HepG2 (cell line): ENCODE results near the gene CTLA4. TPM values are rescaled to one million over a fixed set of nuclear protein-coding genes. Genes with fewer than 3 reads are reported as not detected.

ENCODE experiments used
- ATAC-seq: fragments of 200-7000 bp; cut with Tn5 transposase; 3 replicates; pipeline ENCODE4 v1.9.1; 2020; ENCODE audit warnings: mild to moderate bottlenecking, moderate library complexity
- BruUV-seq: library from RNA; stranded (reverse); fragments of 400-500 nt; replicated peaks from 2 replicates; lab custom pipeline; 2021; lab: Mats Ljungman, UMichigan
- CTCF ChIA-PET: fragments of 300-600 bp; formaldehyde crosslinking; extraction: SDS; loops from one replicate; lab custom pipeline; 2021; ENCODE audit warnings: low total read pairs, inconsistent platforms, low intra/inter-chr PET ratio; lab: Yijun Ruan, JAX
- POLR2A ChIA-PET: fragments of 350-600 bp; sonication (Branson Sonifier 250); formaldehyde crosslinking; loops from one replicate; lab custom pipeline; 2020; ENCODE audit warnings: antibody characterized with exemption, inconsistent platforms; lab: Yijun Ruan, JAX
- DNase-seq: peaks from one replicate; pipeline ENCODE4 v3.0.0-alpha.2; 2015; ENCODE audit warnings: low spot score
- FAIRE-seq: peaks from 3 replicates; lab custom pipeline; 2011; peaks lifted over from hg19 to GRCh38; lab: Jason Lieb, UNC
- H2AFZ ChIP-seq: one replicate; pipeline ENCODE4 v1.6.1; 2011; ENCODE audit warnings: low read length, inconsistent platforms
- H3K27ac ChIP-seq: fragments of 300-600 bp; 3 replicates; pipeline ENCODE4 v1.8.0; 2011; ENCODE audit warnings: mixed run types, mild to moderate bottlenecking, mixed read lengths, low read length, inconsistent platforms; ENCODE audit not compliant: insufficient read depth; ENCODE audit errors: extremely low read length
- H3K27me3 ChIP-seq, 2 experiments: fragments of 200-600 bp in 1 of 2; 2 replicates in 1 of 2; 3 replicates in 1 of 2; pipeline versions ENCODE4 v1.6.0 to v1.8.0; 2011; ENCODE audit warnings: low read length in 2 of 2, mild to moderate bottlenecking in 2 of 2, moderate library complexity in 2 of 2, inconsistent platforms in 1 of 2; ENCODE audit not compliant: insufficient read depth in 2 of 2, control insufficient read depth in 1 of 2
- H3K36me3 ChIP-seq, 2 experiments: fragments of 200-600 bp in 1 of 2; replicated peaks in 1 of 2; 2 replicates in 1 of 2; 3 replicates in 1 of 2; pipeline versions ENCODE4 v1.5.1 to v1.8.0; 2011; ENCODE audit warnings: low read length in 2 of 2, inconsistent platforms in 1 of 2; ENCODE audit not compliant: insufficient read depth in 2 of 2, control insufficient read depth in 1 of 2
- H3K4me1 ChIP-seq: 2 replicates; pipeline ENCODE4 v1.5.1; 2012; ENCODE audit warnings: low read length, inconsistent platforms; ENCODE audit not compliant: insufficient read depth
- H3K4me2 ChIP-seq: 2 replicates; pipeline ENCODE4 v1.6.0; 2011; ENCODE audit warnings: low read depth, low read length, inconsistent platforms
- H3K4me3 ChIP-seq, 3 experiments: fragments of 200-600 bp in 1 of 3; sonication (generic), shearing (Covaris generic) in 1 of 3; replicated peaks in 1 of 3; 2 replicates each; pipeline ENCODE4 v1.5.1; 2011 to 2016; ENCODE audit warnings: low read length in 3 of 3, inconsistent platforms in 2 of 3, low read depth in 2 of 3, mild to moderate bottlenecking in 2 of 3, control low read depth in 1 of 3, mixed read lengths in 1 of 3; ENCODE audit not compliant: insufficient read depth in 1 of 3
- H3K79me2 ChIP-seq: one replicate; pipeline ENCODE4 v1.6.1; 2011; ENCODE audit warnings: low read length, inconsistent platforms; ENCODE audit not compliant: insufficient read depth
- H3K9ac ChIP-seq: 2 replicates; pipeline ENCODE4 v1.6.0; 2011; ENCODE audit warnings: mild to moderate bottlenecking, low read depth, low read length, inconsistent platforms; ENCODE audit not compliant: insufficient read depth
- H3K9me3 ChIP-seq: 2 replicates; pipeline ENCODE4 v1.5.1; 2012; ENCODE audit warnings: mild to moderate bottlenecking, low read length
- H4K20me1 ChIP-seq: 2 replicates; pipeline ENCODE4 v1.6.0; 2011; ENCODE audit warnings: inconsistent platforms, mild to moderate bottlenecking, low read length, moderate library complexity; ENCODE audit not compliant: insufficient read depth
- DMAP1 ChIP-seq: IDR thresholded peaks from 2 replicates; pipeline ENCODE4 v1.6.1; 2016
- ETV6 ChIP-seq: sonication (generic); formaldehyde crosslinking; conservative IDR thresholded peaks from 2 replicates; pipeline ENCODE4 v1.4.0; 2020; ENCODE audit warnings: missing genetic modification reagents
- HMG20A ChIP-seq: IDR thresholded peaks from 2 replicates; pipeline ENCODE4 v1.6.1; 2016; ENCODE audit warnings: borderline replicate concordance
- ISX ChIP-seq: sonication (generic); formaldehyde crosslinking; conservative IDR thresholded peaks from 2 replicates; pipeline ENCODE4 v1.5.0; 2020; ENCODE audit warnings: missing genetic modification reagents
- MIER3 ChIP-seq: IDR thresholded peaks from 2 replicates; pipeline ENCODE4 v1.6.1; 2016; ENCODE audit warnings: missing compliant biosample characterization, borderline replicate concordance
- NCOA2 ChIP-seq: sonication (generic); formaldehyde crosslinking; IDR thresholded peaks from 2 replicates; pipeline ENCODE4 v1.8.0; 2022; ENCODE audit warnings: inconsistent platforms
- RCOR2 ChIP-seq: IDR thresholded peaks from 2 replicates; pipeline ENCODE4 v1.6.1; 2016; ENCODE audit warnings: missing biosample characterization, missing genetic modification reagents
- ZBTB3 ChIP-seq: sonication (generic); formaldehyde crosslinking; IDR thresholded peaks from 2 replicates; pipeline ENCODE4 v1.4.0; 2020; ENCODE audit warnings: low read depth, mild to moderate bottlenecking, moderate library complexity, missing genetic modification reagents, borderline replicate concordance
- ZFYVE20 ChIP-seq: sonication (generic); formaldehyde crosslinking; IDR thresholded peaks from 2 replicates; pipeline ENCODE4 v1.8.0; 2023; ENCODE audit warnings: low read depth, mild to moderate bottlenecking, moderate library complexity, missing genetic modification reagents, borderline replicate concordance
- ZNF350 ChIP-seq: sonication (generic); formaldehyde crosslinking; IDR thresholded peaks from 2 replicates; pipeline ENCODE4 v1.4.0; 2020; ENCODE audit warnings: mild to moderate bottlenecking, low read depth, missing genetic modification reagents, borderline replicate concordance
- ZNF451 ChIP-seq: sonication (generic); formaldehyde crosslinking; IDR thresholded peaks from 2 replicates; pipeline ENCODE4 v1.5.0; 2020; ENCODE audit warnings: mild to moderate bottlenecking, missing genetic modification reagents
- ZSCAN12 ChIP-seq: sonication (generic); formaldehyde crosslinking; IDR thresholded peaks from 2 replicates; pipeline ENCODE4 v1.9.0; 2021; ENCODE audit warnings: mild to moderate bottlenecking, missing genetic modification reagents
- WGBS: methylation state at CpG from one replicate; pipeline ENCODE4 v1.1.6; 2017; ENCODE audit warnings: low lambda C conversion rate; 5-methylcytosine and 5-hydroxymethylcytosine counted together
- in situ Hi-C: cut with HindIII; loops from 2 replicates; pipeline ENCODE4 v1.10.0; 2017; ENCODE audit warnings: low pct_unique_long_range_greater_than_20kb; ENCODE audit not compliant: extremely low pct_ligation_motif_present
- intact Hi-C: fragments of 100-400 bp; cut with micrococcal nuclease; formaldehyde crosslinking; loops from one replicate; pipeline ENCODE4 v1.10.0; 2022; ENCODE audit not compliant: unreplicated experiment
- polyA plus RNA-seq, 8 experiments: library from polyadenylated mRNA; depleted of rRNA in 3 of 8; stranded (reverse) in 7 of 8; unstranded in 1 of 8; fragments of >200 nt; fragmentation: Illumina TruSeq in 4 of 8; extraction: Trizol in 4 of 8; gene quantifications; 2 replicates each; pipeline versions ENCODE4 v1.2.1 to v1.2.3, GENCODE V29; 2011 to 2016; ENCODE audit warnings: low read depth in 4 of 8, missing spikeins in 1 of 8, mixed read lengths in 1 of 8; ENCODE audit not compliant: insufficient read depth in 1 of 8
- total RNA-seq, 5 experiments: library from RNA; depleted of rRNA; stranded (reverse); fragments of >200 nt; fragmentation: Illumina TruSeq; extraction: Trizol; gene quantifications; 2 replicates each; pipeline ENCODE4 v1.2.3, GENCODE V29; 2016; ENCODE audit warnings: low read depth in 1 of 5
- TF ChIP-seq, protein P1 (sequence below): IDR thresholded peaks from 2 replicates; pipeline ENCODE4 v1.6.1; 2012; ENCODE audit warnings: low read length, improper control_type of control experiment
- TF ChIP-seq, protein P2 (sequence below): sonication (generic); formaldehyde crosslinking; IDR thresholded peaks from 2 replicates; pipeline ENCODE4 v1.5.0; 2020; ENCODE audit warnings: missing genetic modification reagents
- TF ChIP-seq, protein P3 (sequence below): sonication (generic); formaldehyde crosslinking; IDR thresholded peaks from 2 replicates; pipeline ENCODE4 v1.9.0; 2021; ENCODE audit warnings: missing genetic modification reagents, mild to moderate bottlenecking, borderline replicate concordance

The CTLA4 gene
- total and polyA plus RNA-seq, 2 of the 13 experiments (the other 11 are each of a cell fraction or from before 2014, with no cell fraction given), result 0.16 TPM; not detected in 1

- intact Hi-C loops, result no loop called here
- no peaks in the 10 kb centered on the region for H3K36me3 ChIP-seq
- no peak overlapping the region for H3K4me2 ChIP-seq
- WGBS, result 20% methylated on average over 1 of the region's 1 CpG
- peaks cover 0 to 11% of the 10 kb centered on the region in 2 experiments; a peak in 2 of 5 replicates for H3K27me3 ChIP-seq
- FAIRE-seq, result no peak
- no peaks in the 10 kb centered on the region for H3K4me1 ChIP-seq
- no peak overlapping the region for H3K27ac ChIP-seq
- ATAC-seq, result no peak
- no peak overlapping the region for H3K4me3 ChIP-seq
- H3K79me2 ChIP-seq, result no peaks in the 10 kb centered on the region
- no peak for DNase-seq
- H3K9ac ChIP-seq, result no peak overlapping the region
- TF ChIP-seq NCOA2 (no peak), ETV6 (CRISPR knock-in tag) (no peak)
- TF ChIP-seq, protein P1, sequence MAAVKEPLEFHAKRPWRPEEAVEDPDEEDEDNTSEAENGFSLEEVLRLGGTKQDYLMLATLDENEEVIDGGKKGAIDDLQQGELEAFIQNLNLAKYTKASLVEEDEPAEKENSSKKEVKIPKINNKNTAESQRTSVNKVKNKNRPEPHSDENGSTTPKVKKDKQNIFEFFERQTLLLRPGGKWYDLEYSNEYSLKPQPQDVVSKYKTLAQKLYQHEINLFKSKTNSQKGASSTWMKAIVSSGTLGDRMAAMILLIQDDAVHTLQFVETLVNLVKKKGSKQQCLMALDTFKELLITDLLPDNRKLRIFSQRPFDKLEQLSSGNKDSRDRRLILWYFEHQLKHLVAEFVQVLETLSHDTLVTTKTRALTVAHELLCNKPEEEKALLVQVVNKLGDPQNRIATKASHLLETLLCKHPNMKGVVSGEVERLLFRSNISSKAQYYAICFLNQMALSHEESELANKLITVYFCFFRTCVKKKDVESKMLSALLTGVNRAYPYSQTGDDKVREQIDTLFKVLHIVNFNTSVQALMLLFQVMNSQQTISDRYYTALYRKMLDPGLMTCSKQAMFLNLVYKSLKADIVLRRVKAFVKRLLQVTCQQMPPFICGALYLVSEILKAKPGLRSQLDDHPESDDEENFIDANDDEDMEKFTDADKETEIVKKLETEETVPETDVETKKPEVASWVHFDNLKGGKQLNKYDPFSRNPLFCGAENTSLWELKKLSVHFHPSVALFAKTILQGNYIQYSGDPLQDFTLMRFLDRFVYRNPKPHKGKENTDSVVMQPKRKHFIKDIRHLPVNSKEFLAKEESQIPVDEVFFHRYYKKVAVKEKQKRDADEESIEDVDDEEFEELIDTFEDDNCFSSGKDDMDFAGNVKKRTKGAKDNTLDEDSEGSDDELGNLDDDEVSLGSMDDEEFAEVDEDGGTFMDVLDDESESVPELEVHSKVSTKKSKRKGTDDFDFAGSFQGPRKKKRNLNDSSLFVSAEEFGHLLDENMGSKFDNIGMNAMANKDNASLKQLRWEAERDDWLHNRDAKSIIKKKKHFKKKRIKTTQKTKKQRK, result no peak
- ChIA-PET CTCF (no interaction called here), POLR2A (no interaction called here)
- no peaks in the 10 kb centered on the region for H3K9me3 ChIP-seq
- in situ Hi-C loops, result no loop called here
- H2AFZ ChIP-seq, result no peak overlapping the region
- no TSS peak for BruUV-seq
- no peaks in the 10 kb centered on the region for H4K20me1 ChIP-seq
Measured at GRCh38 chr2:203882551-203882950, 15.0 kb downstream of the CTLA4 start.

DNA sequence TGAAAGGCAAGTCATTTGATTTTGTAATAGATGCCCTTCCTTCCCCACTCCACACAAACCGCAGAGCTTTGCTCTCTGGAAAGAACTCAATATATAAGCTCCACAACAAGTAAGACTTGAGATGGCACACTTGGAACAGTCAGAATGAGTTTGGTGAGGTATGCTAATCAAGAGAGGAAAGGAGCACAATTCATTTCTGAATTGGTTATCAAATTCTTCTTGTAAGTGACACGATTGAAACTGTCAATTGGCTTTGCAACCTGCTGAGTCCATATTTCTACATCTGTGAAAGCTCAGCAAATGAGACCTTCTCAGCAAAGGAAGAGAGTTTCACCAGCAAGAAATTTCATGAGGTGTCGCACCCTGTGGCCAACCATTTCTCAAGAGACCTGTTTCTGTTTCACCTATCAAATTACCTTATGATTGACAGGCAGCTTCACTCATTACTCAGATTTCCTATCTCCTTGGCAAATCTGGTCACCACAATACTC, 19.1 kb downstream of the CTLA4 start:
- Histone ChIP-seq H3K27ac (no peak overlapping the region), H3K27me3 (peaks cover 0 to 8% of the 10 kb centered on the region in 2 experiments; a peak in 1 of 5 replicates), H3K9ac (no peak overlapping the region), H3K4me3 (no peak overlapping the region), H3K4me1 (no peaks in the 10 kb centered on the region), H3K79me2 (no peaks in the 10 kb centered on the region), H3K36me3 (no peaks in the 10 kb centered on the region), H3K9me3 (no peaks in the 10 kb centered on the region), H3K4me2 (no peak overlapping the region), H4K20me1 (no peaks in the 10 kb centered on the region), H2AFZ (no peak overlapping the region)
- BruUV-seq, result no TSS peak
- ChIA-PET POLR2A (no interaction called here), CTCF (no interaction called here)
- intact Hi-C loops (no loop called here), in situ Hi-C loops (no loop called here)
- 11% methylated on average over 3 of the region's 3 CpGs for WGBS
- DNase-seq, result no peak
- ATAC-seq, result no peak
- no peak for FAIRE-seq
- TF ChIP-seq ISX (CRISPR knock-in tag) (no peak), MIER3 (no peak), ZBTB3 (no peak), ZSCAN12 (CRISPR knock-in tag) (no peak), ZFYVE20 (CRISPR knock-in tag) (no peak), ZNF350 (no peak), RCOR2 (CRISPR knock-in tag) (no peak), ZNF451 (CRISPR knock-in tag) (no peak), HMG20A (CRISPR knock-in tag) (no peak), DMAP1 (CRISPR knock-in tag) (no peak)
- TF ChIP-seq, protein P2, sequence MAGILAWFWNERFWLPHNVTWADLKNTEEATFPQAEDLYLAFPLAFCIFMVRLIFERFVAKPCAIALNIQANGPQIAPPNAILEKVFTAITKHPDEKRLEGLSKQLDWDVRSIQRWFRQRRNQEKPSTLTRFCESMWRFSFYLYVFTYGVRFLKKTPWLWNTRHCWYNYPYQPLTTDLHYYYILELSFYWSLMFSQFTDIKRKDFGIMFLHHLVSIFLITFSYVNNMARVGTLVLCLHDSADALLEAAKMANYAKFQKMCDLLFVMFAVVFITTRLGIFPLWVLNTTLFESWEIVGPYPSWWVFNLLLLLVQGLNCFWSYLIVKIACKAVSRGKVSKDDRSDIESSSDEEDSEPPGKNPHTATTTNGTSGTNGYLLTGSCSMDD (CRISPR knock-in tag), result no peak
- TF ChIP-seq, protein P3, sequence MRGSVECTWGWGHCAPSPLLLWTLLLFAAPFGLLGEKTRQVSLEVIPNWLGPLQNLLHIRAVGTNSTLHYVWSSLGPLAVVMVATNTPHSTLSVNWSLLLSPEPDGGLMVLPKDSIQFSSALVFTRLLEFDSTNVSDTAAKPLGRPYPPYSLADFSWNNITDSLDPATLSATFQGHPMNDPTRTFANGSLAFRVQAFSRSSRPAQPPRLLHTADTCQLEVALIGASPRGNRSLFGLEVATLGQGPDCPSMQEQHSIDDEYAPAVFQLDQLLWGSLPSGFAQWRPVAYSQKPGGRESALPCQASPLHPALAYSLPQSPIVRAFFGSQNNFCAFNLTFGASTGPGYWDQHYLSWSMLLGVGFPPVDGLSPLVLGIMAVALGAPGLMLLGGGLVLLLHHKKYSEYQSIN (CRISPR knock-in tag), result no peak
